NCI-H1105 (cell line): Measurements from ENCODE around the gene HAUS1.
"Not testable (repeated sequence)": the region's sequence is repeated elsewhere in the genome, so short reads cannot be mapped to it uniquely, and the experiment has no call there.

Source experiments
- DNase-seq: peaks from one replicate; lab custom pipeline; 2025; lab: John Stamatoyannopoulos, UW

HAUS1 gene

GRCh38 chr18:46104128-46104911, at the start of gene HAUS1:
TSS of gene HAUS1 (plus strand) at chr18:46104385. CDS start at chr18:46104412, 27 bp downstream.
- peak; percentile 96 for DNase-seq

DNA sequence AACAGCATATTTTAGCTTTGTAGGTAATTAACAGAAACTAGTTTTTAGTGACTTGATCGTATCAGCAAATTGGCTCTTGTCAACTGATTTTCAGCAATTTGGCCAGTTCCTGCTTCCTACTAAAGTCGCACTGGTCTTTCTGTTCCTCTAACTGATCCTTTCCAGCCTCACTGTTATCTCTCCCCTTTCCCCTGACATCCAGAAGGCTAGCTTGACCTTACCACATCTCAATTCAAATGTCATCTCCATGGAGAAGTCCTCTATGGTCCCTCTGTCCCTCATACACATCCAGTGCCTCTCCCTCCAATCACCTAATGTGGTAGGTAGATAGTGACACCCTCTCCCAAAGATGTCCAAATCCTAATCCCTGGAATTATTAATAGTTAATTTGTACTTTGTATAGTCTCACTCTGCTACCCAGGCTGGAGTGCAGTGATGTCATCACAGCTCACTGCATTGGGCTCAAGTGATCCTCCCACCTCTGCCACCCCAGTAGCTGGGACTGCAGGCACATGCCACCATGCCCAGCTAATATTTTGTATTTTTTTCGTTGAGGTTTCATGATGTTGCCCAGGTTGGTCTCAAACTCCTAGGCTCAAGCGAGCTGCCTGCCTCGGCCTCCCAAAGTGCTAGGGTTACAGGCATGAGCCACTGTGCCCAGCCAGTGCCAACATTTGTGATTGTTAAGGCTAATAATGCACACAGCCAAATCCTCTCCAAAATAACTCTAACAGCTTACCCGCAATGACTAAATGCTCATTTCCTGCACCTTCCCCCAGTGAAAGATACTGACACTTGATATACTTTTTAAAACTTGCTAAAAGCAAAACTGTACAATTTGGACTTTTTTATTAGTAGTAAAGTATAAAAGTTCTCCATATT, 49.0 kb upstream of the HAUS1 start:
- no peak for DNase-seq

DNA sequence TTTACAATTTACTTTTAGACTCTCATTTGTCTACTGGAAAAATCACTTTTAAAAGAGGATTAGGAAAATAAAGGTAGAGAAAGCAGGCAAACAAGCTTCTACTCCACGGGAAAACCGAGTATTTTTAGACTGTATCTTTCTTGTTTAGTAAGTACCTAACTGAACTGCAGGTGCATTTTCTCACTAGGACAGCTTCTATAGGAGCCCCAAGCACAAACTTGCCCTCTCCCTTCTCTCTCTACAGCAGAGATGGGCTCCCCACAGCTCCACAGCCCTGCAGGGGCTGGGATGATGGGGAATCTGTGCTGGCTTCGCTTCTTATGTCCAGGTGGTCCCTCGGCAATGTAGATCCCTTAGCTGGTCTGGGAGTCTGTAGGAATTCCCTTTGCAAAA, 48.4 kb upstream of the HAUS1 start:
- DNase-seq, result no peak

- DNase-seq, result no peak
Measured at GRCh38 chr18:46060359-46060841, 43.8 kb upstream of the HAUS1 start.

- DNase-seq, result no peak
Measured at GRCh38 chr18:46061387-46061786, 42.8 kb upstream of the HAUS1 start.

- no peak for DNase-seq
Measured at GRCh38 chr18:46061796-46062195, 42.4 kb upstream of the HAUS1 start.

DNA sequence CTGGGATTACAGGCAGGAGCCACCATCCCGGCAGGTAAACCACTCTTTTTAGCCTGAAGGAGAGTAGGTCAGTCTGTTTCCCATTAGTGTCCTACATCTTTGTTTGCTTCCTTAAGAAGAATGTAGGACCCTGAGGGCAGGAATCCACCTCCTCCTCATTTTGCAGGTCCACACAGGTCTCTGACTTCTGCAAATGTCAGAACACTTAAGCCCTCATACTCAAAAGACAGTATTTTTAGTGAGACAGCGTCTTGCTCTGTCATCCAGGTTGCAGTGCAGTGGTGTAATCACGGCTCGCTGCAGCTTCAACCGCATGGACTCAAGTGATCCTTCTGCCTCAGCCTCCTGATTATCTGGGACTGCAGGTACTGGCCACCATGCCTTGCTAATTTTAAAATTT, 41.4 kb upstream of the HAUS1 start:
- DNase-seq, result no peak

- no peak for DNase-seq
Measured at GRCh38 chr18:46067438-46068007, 36.7 kb upstream of the HAUS1 start.

DNA sequence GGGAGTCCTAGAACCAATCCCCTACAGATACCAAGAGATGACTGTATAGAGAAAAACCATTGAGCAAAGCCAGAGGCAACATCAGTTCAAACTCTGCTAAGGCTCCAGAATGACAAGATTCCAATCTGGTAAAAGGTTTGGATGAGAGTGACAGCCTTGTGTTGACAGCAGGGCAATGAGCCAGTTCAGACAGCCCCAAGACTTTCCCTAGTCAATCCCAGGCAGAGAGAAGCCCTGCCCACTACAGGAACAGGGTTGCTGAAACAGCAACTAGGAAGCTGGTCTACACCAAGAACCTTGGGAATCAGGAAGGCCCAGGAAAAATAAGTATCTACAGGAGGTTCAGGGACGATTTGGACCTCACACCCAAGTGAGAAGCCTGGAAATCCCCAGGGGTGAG, 35.4 kb upstream of the HAUS1 start:
- no peak for DNase-seq

DNA sequence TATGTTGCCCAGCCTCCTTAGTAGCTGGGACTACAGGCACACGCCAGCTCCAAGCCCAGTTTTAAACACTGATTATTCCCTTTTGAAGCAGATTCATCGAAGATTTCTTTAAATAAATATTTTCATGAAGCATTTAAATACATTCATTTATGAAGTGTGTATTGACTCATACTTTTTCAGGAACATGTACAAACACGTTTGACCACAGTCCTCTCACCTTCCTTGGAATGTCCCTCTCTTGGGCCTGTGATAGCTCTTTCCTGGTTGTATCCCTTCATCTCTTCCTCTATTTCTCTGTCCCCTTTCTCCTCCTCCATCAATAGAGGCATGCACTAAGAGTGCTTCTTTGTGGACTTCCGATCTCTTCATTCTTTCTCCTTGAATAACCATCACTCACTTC, 34.7 kb upstream of the HAUS1 start:
- no peak for DNase-seq

- no peak for DNase-seq
Measured at GRCh38 chr18:46070232-46070631, 34.0 kb upstream of the HAUS1 start.

- DNase-seq, result no peak
Measured at GRCh38 chr18:46070815-46071652, 33.2 kb upstream of the HAUS1 start.

DNA sequence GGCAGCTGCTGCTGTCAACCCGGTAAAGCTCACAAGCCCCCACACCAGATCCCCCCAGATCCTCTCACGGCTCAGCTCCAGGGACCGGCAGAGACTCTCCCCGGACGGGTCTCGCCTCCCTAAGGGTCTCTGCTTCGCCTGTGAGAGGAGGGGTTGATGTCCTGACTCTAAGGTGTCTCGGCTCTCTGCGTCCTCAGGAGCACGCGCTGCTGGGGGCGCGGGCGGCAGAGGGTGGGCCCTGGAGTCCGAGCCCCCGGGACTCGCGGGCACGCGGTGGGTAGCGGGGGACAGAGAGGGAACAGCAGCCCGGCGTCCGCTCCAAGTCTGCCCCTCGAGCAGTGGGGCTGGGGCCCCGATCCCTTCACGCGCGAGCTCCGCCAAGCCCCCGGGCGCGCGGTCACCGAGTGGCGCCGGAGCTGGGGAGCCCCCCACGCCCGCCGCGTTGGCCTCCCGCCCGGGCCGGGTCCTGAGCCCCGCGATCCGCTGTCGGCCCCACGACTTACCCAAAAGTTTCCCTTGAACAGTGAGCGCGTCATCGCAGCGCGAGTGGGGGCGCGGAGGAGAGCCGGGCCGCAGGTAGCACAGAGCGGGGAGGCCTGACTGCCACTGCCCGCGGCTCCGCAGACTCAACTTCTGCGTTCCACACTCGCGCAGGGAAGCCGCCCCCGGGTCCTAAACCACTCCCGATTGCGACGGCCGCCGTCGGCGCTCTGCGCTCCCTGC, 32.4 kb upstream of the HAUS1 start, which contains the start of gene PSTPIP2:
Gene PSTPIP2 (minus strand): TSS at position 608 of the 723 bp plus-strand sequence. CDS start 72 bp downstream, at position 536.
- DNase-seq, result peak; percentile 31

GRCh38 chr18:46072376-46072867, 31.8 kb upstream of the HAUS1 start:
- no peak for DNase-seq

DNA sequence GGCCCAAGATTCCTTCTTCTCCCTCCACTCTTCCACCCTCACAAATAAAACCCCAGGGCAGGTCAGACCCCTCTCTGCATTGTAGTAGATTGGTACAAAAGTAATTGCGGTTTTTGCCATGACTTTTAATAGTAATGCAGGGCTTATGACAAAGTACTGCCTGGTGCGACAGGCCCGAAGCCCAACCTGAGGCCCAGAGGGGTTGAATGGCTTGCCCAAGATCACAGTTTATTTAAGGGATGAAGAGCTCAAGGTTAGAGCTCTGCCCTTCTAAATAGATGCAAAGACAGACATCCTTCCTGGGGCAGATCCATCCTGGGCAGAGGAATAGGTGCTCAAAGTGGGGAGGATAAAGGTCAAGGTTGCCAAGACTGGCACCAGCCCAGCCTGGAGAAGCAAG, 31.2 kb upstream of the HAUS1 start:
- DNase-seq, result no peak

DNA sequence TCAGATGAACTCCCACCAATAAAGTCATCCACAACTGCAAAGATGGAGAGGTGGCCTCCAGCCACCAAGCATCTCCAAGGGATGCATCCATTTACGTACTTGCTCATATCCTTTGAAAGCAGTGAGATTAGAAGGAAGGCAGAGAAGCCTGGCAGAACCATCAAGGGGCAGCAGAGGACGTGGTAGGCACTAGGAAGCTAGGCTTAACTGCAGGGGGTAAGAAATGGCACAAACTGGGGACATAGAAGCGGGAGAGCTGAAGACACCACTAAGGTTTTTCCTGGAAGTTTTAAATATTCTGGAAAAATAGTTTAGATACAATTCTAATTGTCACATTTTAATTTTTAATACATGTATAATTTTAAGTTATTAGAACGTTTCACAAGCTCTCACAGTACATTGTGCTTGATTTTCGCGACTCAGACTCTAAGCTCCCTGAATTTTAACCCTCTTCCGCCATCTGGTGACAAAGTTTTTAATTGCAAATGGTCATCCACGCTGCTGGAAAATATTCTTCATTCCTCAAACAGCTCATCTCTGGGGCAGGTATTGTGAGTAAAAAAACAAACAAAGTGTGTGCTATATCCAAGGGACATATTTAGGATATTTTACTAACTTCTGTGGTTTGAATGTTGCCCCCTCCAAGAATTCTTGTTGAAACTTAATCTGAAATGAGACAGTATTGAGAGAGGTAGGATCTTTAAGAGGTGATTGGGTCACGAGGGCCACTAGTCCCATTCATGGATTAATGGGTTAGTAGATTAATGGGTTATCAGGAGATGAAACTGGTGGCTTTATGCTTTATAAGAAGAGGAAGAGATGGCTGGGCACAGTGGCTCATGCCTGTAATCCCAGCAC, 30.5 kb upstream of the HAUS1 start:
- DNase-seq, result peak; percentile 48

- no peak for DNase-seq
Measured at GRCh38 chr18:46079336-46079735, 24.8 kb upstream of the HAUS1 start.

DNA sequence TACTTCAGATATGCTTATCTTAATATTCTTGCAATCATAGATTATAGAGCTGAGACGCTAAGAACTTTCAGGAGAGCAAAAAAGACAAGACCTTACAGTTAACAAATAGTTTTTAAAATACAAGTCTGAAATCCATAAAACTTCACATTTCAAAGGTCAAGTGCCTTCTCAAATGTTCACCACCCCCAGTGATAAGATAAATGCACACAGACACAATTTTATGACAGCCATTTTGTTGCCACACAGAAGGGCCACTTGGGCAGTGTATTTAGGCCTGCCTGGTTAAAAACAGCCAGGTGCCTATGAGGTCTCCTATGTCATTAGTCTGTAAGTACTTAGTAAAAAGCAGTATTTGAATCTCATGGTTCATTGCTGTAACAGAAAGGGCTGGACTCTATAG, 24.0 kb upstream of the HAUS1 start:
- no peak for DNase-seq

GRCh38 chr18:46084431-46084830, 19.8 kb upstream of the HAUS1 start:
- no peak for DNase-seq

- not testable (repeated sequence) for DNase-seq
Measured at GRCh38 chr18:46088501-46088900, 15.7 kb upstream of the HAUS1 start.
